K562 (cell line): ENCODE measurements around the gene KIR2DL3. TPM values are rescaled to one million over a fixed set of nuclear protein-coding genes. Genes with fewer than 3 reads are reported as not detected.

Experiments
- ARID1B ChIP-seq: fragments of 450-650 bp; IDR thresholded peaks from 2 replicates; pipeline ENCODE4 v1.6.1; 2016; ENCODE audit warnings: antibody characterized with exemption, mild to moderate bottlenecking, inconsistent platforms
- CBX3 ChIP-seq, 2 experiments: IDR thresholded peaks; 1 replicate in 1 of 2; 2 replicates in 1 of 2; pipeline ENCODE4 v1.6.1; 2012; ENCODE audit warnings: inconsistent platforms in 2 of 2, low read length in 2 of 2, borderline replicate concordance in 1 of 2, control low read depth in 1 of 2
- CHD2 ChIP-seq: IDR thresholded peaks from 2 replicates; pipeline ENCODE4 v1.6.1; 2011; ENCODE audit warnings: low read depth, low read length
- FOXJ2 ChIP-seq: fragments of 200-800 bp; sonication (Bioruptor generic); IDR thresholded peaks from 2 replicates; pipeline ENCODE4 v1.6.1; 2016; ENCODE audit warnings: missing genetic modification characterization, missing compliant biosample characterization
- HNRNPK ChIP-seq: fragments of 200-400 bp; formaldehyde crosslinking; IDR thresholded peaks from one replicate; pipeline ENCODE4 v1.6.1; 2018; ENCODE audit warnings: mild to moderate bottlenecking, low read depth, low read length; ENCODE audit not compliant: poor library complexity, severe bottlenecking
- HSF4 ChIP-seq: fragments of 250-450 bp; sonication (Bioruptor Pico); IDR thresholded peaks from 2 replicates; pipeline ENCODE4 v2.1.2; 2022; ENCODE audit warnings: mild to moderate bottlenecking, moderate library complexity, borderline replicate concordance
- LEF1 ChIP-seq: fragments of 450-650 bp; IDR thresholded peaks from 2 replicates; pipeline ENCODE4 v1.6.1; 2016; ENCODE audit warnings: mild to moderate bottlenecking
- MIER1 ChIP-seq: fragments of 450-650 bp; IDR thresholded peaks from 2 replicates; pipeline ENCODE4 v1.6.1; 2016; ENCODE audit warnings: antibody characterized with exemption, mild to moderate bottlenecking, low read depth
- PRMT5 ChIP-seq: sonication (generic); formaldehyde crosslinking; IDR thresholded peaks from 2 replicates; pipeline ENCODE4 v1.5.0; 2020; ENCODE audit warnings: missing genetic modification reagents
- PTRF ChIP-seq: fragments of 450-650 bp; IDR thresholded peaks from 2 replicates; pipeline ENCODE4 v1.6.1; 2016; ENCODE audit warnings: mild to moderate bottlenecking, missing genetic modification characterization, missing compliant biosample characterization
- RCOR1 ChIP-seq, 2 experiments: IDR thresholded peaks; 2 replicates each; pipeline ENCODE4 v1.6.1; 2012; ENCODE audit warnings: low read depth in 2 of 2, low read length in 2 of 2, borderline replicate concordance in 1 of 2, improper control_type of control experiment in 1 of 2
- SNIP1 ChIP-seq: fragments of 450-650 bp; IDR thresholded peaks from 2 replicates; pipeline ENCODE4 v1.7.1; 2017; ENCODE audit warnings: low read depth, mild to moderate bottlenecking
- STAG1 ChIP-seq: sonication (generic); formaldehyde crosslinking; IDR thresholded peaks from 2 replicates; pipeline ENCODE4 v1.5.0; 2020; ENCODE audit warnings: missing genetic modification reagents, borderline replicate concordance
- ZC3H4 ChIP-seq: sonication (generic); formaldehyde crosslinking; IDR thresholded peaks from 2 replicates; pipeline ENCODE4 v1.9.0; 2021; ENCODE audit warnings: missing genetic modification reagents, borderline replicate concordance
- ZKSCAN1 ChIP-seq: fragments of 150-350 bp; IDR thresholded peaks from 2 replicates; pipeline ENCODE4 v1.6.1; 2016; ENCODE audit warnings: low read depth, low read length
- ZZZ3 ChIP-seq: fragments of 450-650 bp; IDR thresholded peaks from 2 replicates; pipeline ENCODE4 v1.6.1; 2016; ENCODE audit warnings: antibody characterized with exemption, mild to moderate bottlenecking, moderate library complexity
- polyA plus RNA-seq, 8 experiments: library from polyadenylated mRNA; depleted of rRNA in 4 of 8; stranded (reverse) in 5 of 8; unstranded in 3 of 8; fragments of >200 nt; fragmentation: Nextera tagmentation in 2 of 8; fragmentation: Illumina TruSeq in 1 of 8; extraction: Ambion mirVana in 2 of 8; extraction: Trizol in 1 of 8; gene quantifications; 2 replicates each; pipeline versions ENCODE4 v1.2.1 to v1.2.3, GENCODE V29; 2011 to 2014; ENCODE audit warnings: inconsistent platforms in 1 of 8, missing spikeins in 1 of 8
- total RNA-seq, 7 experiments: library from RNA; depleted of rRNA in 6 of 7; stranded (reverse); fragments of >200 nt in 6 of 7; fragmentation: Illumina TruSeq in 2 of 7; extraction: Trizol in 2 of 7; gene quantifications; 2 replicates each; pipeline versions ENCODE4 v1.2.1 to v1.2.3, GENCODE V29; 2011 to 2021; ENCODE audit warnings: low replicate concordance in 1 of 7
- TF ChIP-seq, protein P1 (sequence below): fragments of 450-650 bp; IDR thresholded peaks from 2 replicates; pipeline ENCODE4 v1.6.1; 2017; ENCODE audit warnings: antibody characterized with exemption, mild to moderate bottlenecking
- TF ChIP-seq, protein P2 (sequence below): fragments of 250-450 bp; sonication (Bioruptor Pico); IDR thresholded peaks from 2 replicates; pipeline ENCODE4 v1.4.0; 2020; ENCODE audit warnings: mild to moderate bottlenecking, moderate library complexity
- TF ChIP-seq, protein P3 (sequence below): fragments of 450-650 bp; conservative IDR thresholded peaks from 2 replicates; pipeline ENCODE4 v1.6.1; 2016; ENCODE audit warnings: missing genetic modification characterization, low read depth, mild to moderate bottlenecking, control low read depth, missing compliant biosample characterization

The KIR2DL3 gene
- total and polyA plus RNA-seq, 9 of the 15 experiments (the other 6 are each of a cell fraction or from before 2014, with no cell fraction given), result not detected

DNA sequence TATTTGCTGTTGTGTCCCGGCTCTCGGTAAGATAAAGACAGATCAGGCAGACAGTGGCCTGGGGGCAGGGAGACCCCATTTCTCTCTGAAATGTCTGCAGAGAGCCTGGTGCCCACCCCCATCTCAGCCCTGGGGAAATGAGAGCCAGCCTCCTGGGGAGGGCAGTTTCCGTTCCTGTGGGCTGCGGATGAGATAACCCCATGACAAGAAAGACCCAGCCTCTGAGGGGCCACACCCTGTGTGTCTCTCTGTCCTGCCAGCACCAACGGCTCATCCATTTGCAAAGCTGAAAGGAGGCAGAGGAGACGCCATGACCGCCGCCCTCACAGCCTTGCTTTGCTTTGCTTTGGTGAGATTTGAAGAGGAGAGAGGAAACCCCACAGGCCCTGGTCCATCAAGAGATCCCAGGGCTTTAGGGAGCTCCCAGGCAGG, 42.2 kb upstream of the KIR2DL3 start (continued):
- TF ChIP-seq ZZZ3 (no peak), ZKSCAN1 (no peak), PTRF (tag) (no peak), LEF1 (no peak), CHD2 (no peak), FOXJ2 (tag) (no peak), HSF4 (CRISPR knock-in tag) (no peak), ZC3H4 (no peak), STAG1 (CRISPR knock-in tag) (no peak), CBX3 (IDR thresholded peaks at IDR 0.05; ENCODE audit: borderline replicate concordance in 1 of 2, low read length in 2 of 2) (no peak), MIER1 (no peak), ARID1B (peak; percentile 14), HNRNPK (no peak), SNIP1 (no peak), RCOR1 (IDR thresholded peaks at IDR 0.05; ENCODE audit: borderline replicate concordance in 1 of 2, low read depth in 2 of 2, low read length in 2 of 2) (peak in 1 of 2 experiments; percentile 57; a peak in 2 of 4 replicates), PRMT5 (CRISPR knock-in tag) (no peak)
- TF ChIP-seq, protein P1, sequence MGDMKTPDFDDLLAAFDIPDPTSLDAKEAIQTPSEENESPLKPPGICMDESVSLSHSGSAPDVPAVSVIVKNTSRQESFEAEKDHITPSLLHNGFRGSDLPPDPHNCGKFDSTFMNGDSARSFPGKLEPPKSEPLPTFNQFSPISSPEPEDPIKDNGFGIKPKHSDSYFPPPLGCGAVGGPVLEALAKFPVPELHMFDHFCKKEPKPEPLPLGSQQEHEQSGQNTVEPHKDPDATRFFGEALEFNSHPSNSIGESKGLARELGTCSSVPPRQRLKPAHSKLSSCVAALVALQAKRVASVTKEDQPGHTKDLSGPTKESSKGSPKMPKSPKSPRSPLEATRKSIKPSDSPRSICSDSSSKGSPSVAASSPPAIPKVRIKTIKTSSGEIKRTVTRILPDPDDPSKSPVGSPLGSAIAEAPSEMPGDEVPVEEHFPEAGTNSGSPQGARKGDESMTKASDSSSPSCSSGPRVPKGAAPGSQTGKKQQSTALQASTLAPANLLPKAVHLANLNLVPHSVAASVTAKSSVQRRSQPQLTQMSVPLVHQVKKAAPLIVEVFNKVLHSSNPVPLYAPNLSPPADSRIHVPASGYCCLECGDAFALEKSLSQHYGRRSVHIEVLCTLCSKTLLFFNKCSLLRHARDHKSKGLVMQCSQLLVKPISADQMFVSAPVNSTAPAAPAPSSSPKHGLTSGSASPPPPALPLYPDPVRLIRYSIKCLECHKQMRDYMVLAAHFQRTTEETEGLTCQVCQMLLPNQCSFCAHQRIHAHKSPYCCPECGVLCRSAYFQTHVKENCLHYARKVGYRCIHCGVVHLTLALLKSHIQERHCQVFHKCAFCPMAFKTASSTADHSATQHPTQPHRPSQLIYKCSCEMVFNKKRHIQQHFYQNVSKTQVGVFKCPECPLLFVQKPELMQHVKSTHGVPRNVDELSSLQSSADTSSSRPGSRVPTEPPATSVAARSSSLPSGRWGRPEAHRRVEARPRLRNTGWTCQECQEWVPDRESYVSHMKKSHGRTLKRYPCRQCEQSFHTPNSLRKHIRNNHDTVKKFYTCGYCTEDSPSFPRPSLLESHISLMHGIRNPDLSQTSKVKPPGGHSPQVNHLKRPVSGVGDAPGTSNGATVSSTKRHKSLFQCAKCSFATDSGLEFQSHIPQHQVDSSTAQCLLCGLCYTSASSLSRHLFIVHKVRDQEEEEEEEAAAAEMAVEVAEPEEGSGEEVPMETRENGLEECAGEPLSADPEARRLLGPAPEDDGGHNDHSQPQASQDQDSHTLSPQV, result peak; percentile 84; the same call in 1 of the 2 replicates
- TF ChIP-seq, protein P2, sequence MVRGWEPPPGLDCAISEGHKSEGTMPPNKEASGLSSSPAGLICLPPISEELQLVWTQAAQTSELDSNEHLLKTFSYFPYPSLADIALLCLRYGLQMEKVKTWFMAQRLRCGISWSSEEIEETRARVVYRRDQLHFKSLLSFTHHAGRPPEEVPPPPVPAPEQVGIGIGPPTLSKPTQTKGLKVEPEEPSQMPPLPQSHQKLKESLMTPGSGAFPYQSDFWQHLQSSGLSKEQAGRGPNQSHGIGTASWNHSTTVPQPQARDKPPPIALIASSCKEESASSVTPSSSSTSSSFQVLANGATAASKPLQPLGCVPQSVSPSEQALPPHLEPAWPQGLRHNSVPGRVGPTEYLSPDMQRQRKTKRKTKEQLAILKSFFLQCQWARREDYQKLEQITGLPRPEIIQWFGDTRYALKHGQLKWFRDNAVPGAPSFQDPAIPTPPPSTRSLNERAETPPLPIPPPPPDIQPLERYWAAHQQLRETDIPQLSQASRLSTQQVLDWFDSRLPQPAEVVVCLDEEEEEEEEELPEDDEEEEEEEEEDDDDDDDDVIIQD (CRISPR knock-in tag), result no peak
- TF ChIP-seq, protein P3, sequence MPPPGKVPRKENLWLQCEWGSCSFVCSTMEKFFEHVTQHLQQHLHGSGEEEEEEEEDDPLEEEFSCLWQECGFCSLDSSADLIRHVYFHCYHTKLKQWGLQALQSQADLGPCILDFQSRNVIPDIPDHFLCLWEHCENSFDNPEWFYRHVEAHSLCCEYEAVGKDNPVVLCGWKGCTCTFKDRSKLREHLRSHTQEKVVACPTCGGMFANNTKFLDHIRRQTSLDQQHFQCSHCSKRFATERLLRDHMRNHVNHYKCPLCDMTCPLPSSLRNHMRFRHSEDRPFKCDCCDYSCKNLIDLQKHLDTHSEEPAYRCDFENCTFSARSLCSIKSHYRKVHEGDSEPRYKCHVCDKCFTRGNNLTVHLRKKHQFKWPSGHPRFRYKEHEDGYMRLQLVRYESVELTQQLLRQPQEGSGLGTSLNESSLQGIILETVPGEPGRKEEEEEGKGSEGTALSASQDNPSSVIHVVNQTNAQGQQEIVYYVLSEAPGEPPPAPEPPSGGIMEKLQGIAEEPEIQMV, result 0 out of 2 replicates have a peak, but pooled peaks have one; percentile 29
